ENCODE measurements around the gene WDR41.

WDR41 gene

DNA sequence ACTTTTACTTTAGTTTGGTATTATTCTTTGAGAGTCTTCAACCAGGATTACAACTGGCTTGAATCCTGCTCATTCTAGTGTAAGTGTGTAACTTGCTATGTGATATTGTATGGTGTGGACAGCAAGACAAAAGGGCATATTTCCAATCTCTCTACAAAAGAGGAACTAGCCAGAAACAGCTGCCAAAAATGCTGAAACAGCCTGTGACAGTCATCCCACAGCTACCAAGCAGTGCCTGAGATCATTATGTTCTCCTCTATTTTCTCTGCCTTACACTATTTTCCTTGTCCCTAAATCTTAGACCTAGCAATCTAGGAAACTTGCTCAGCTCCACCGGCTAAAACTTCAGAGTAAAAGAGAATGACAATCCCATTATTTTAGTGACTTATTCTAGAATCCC is 42.8 kb downstream of the WDR41 start:
- no peak for DNase-seq (ENCODE audit: low read depth in 1 of 2, low spot score in 1 of 2)

DNA sequence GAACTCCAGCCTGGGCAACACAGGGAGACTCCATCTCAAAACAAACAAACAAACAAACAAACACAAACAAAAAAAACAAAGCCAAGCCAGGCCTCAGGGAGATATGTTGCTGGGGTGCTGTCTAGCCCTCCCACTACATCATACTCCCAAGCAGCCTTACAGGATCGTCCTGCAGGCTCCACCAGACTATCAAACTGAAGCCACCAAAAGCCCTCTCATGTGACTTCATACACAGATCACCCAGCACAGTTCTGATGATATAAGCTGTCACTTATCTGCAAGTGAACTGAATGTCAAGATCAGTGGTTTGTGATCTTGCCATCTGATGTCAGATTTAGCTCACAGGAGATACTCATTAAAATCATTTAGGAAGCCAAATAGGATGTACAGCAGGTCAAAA is 43.3 kb downstream of the WDR41 start:
- DNase-seq (ENCODE audit: low read depth in 1 of 2, low spot score in 1 of 2): no peak

DNA sequence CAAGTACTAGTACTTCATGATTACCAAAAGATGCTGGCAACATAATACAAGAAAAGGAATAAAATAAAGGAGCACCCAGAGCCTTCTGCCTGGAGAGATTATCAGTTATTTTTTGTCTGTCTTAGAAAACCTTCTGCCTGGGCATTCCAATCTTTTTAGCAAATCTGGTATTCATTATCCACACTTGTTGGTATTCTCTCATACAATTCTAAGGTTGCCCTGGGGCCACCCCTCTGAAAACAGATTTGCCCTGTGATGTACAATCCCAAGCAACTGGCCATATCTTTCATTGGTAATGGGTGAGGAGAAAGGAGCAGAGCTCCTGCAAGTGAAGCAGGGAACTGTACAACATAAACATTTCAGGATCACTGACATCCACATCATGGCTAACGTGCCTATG is 47.8 kb downstream of the WDR41 start:
- DNase-seq (ENCODE audit: low read depth in 1 of 2, low spot score in 1 of 2): no peak

DNA sequence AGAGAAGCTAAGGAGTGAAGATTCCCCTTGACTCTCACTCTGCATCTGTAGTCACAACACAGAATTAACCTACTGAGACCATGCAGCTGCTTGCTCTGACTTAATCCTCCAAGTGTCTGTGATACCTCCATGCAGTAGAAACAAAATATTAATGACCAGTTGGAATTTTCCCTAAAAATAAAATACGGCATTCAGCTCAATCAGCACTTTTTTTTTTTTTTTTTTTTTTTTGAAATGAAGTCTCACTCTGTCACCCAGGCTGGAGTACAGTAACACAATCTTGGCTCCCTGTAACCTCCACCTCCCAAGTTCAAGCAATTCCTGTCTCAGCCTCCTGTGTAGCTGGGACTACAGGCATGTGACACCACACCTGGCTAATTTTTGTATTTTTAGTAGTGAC is 48.4 kb downstream of the WDR41 start:
- no peak for DNase-seq (ENCODE audit: low read depth in 1 of 2, low spot score in 1 of 2)

DNA sequence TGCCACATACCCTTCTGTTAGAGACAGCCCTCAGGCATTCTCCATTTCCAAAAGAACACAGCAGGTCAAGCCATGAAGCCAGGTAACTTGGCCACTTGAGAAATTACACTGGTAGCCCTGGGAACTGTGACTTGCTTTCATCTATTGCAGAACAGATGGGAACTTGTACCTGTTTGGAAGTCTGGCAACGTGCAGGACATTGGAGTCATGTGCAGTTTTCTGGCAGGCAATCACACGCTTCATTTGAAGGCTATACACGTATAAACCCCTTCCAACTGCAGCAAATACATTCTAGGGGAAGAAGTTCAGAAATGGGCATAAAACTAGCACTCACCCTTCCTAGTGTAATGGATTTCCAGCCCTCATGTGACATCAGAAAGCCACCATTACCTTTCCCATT is 54.0 kb downstream of the WDR41 start:
- no peak for DNase-seq (ENCODE audit: low read depth in 1 of 2, low spot score in 1 of 2)

DNA sequence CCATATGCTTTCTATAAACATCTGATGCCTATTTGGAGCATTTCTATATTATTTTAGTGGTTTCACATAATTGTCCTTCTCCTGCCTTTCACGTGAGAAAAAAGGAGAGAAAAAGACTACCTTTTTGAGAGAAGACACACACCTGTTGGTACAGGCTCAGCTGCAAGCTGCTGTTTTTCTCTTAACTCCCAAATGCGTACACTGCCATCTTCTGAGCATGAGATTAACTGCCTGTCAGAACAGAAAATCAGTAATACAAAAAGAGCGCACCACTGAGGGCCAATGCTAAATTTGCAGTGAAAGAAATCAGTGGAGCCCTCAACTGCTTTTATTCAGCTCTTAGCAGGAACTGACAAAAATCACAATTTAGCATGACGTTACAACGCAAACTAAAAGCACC is 54.9 kb downstream of the WDR41 start:
- DNase-seq (ENCODE audit: low read depth in 1 of 2, low spot score in 1 of 2): no peak

DNA sequence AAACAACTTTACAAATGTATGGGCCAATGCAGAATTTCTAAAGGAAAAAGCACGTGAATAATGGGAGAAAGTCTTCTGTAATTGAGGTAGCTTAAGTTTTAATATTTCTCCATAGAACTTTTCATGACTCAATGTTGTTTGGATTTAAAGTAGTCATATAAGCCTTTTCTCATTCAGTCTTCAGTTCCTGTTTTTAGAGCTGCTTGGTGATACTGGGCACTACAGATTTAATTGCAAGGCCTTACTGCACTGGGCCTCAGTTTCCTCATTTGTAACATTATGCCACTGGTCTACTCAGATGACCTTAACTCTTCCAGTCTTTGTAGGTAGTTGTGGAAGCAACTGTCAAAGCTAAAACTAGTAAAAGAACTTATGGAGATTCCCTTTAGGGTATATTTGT is 60.4 kb downstream of the WDR41 start:
- DNase-seq (ENCODE audit: low read depth in 1 of 2, low spot score in 1 of 2): no peak

DNA sequence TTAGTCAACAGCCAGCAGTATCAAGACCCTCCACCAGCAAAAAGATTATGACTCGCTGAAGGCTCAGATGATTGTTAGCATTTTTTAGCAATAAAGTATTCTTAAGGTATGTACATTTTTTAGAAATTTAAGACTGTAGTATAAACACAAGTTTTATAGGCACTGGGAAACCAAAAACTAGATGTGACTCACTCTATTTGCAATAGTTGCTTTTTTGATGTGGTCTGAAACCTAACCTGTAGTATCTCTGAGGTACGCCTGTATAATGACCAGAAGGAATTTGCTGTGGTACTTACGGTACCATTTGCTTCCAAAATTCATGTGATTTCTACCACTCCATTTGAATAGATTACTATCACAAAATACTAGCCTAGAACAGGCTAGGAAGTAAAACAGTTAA is 60.8 kb downstream of the WDR41 start:
- DNase-seq (ENCODE audit: low read depth in 1 of 2, low spot score in 1 of 2): no peak

DNA sequence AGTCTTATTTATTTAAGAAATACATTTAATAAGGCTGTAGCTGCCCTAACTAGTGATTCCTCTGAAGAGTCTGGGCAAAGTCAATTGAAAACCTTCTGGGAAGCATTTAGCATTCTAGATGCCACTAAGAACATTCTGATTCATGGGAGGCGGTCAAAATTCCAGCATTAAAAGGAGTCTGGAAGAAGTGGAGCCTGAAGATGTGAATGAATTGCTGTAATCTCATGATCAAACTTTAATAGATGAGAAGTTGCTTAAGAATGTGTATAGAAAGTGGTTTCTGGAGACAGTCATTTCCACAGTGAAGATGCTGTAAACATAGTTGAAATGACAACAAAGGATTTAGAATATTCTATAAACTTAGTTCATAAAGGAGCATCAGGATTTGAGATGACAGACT is 61.4 kb downstream of the WDR41 start:
- DNase-seq (ENCODE audit: low read depth in 1 of 2, low spot score in 1 of 2): no peak

DNA sequence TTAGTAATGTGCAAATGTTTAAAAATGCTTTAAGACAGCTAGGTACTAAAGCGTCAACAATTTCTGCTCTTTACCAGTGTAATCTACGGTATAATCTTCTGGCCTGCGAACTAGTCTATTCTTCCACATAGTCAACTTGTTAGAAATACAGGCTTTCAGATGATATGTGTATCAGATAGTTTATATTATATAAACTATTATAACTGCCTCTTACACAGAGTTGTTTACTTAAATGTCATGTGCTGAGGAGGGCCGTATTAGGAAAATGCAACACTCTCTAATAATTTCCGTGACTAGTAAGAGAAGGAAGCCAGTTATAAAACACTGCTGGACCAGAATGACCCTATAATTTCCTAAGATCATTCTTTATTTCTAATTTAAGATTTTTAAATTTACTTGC is 63.6 kb downstream of the WDR41 start:
- no peak for DNase-seq (ENCODE audit: low read depth in 1 of 2, low spot score in 1 of 2)

DNA sequence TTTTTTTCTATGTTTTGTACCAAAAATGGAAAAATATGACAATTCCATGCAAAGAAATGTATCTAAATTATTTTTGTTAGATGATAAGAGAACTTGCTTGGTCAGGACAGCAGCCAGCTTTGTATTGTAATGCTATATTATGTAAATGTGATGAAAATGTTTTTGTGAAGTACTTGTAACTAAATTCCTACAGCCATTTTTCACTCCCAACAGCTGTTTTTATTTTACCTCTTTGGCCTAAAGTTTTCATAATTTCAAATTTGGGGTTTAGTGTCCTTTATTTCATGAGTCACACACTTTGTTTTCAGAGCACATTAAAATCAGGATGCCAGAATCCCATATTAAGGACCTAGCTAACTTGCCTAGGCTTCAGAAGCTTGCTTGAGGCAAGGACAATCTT is 64.1 kb downstream of the WDR41 start:
- DNase-seq (ENCODE audit: low read depth in 1 of 2, low spot score in 1 of 2): no peak

DNA sequence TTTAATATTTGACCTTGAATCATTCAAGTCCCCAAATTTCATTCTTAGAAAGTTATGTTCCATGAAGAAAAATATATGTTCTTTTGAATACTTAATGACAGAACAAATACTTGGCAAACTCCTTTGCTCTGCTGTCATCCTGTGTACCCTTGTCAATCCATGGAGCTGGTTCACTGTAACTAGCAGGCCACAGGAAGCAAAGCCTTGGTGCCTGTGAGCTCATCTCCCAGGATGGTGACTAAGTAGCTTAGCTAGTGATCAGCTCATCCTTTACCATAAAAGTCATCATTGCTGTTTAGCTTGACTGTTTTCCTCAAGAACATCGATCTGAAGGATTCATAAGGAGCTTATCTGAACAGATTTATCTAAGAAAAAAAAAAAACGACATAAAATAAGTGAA is 65.4 kb downstream of the WDR41 start:
- DNase-seq (ENCODE audit: low read depth in 1 of 2, low spot score in 1 of 2): no peak

DNA sequence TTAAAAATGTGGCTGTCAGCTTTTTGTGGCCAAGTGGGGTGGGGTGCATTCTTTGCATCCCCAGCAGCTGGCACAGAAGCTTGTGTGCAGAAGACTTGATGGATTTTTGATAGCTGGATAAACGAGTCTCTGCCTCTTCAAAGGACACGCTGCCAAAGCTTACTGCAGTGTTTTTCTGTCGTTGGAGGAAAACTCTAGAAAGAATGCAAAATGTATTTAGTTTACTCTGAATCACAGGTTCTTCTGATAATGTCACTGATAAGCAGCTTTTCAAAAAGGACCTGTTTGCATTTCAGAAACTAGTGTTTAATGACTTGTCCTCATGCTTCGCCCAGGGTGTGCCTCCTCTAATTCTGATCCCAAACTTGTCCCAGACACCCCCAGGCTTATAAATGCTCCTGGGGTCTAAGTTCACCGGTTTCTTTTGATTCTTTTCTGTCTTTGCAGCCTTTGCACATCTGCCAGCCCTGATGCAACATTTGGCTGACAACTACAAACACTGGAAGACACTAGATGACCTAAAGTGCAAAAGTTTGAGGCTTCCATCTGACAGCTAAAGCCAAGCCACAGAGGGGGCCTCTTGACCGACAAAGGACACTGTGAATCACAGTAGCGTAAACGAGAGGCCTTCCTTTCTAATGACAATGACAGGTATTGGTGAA is 66.0 kb downstream of the WDR41 start:
- no peak for DNase-seq (ENCODE audit: low read depth in 1 of 2, low spot score in 1 of 2)

DNA sequence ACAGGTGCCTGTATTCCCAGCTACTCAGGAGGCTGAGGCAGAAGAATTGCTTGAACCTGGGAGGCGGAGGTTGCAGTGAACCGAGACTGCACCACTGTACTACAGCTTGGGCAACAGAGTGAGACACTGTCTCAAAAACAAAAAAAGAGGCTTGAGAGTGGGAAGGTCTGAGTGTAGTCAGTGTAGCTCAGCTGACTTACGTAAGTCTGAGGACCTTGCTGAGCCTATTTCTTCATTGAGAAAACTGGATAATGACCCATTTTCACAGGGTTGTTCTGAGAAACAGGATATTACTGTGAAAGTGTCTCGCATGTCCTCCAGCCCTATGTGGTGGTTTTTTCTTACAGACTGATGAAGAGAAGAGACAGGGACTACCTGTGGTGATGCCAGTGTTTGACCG is 66.7 kb downstream of the WDR41 start:
- no peak for DNase-seq (ENCODE audit: low read depth in 1 of 2, low spot score in 1 of 2)

DNA sequence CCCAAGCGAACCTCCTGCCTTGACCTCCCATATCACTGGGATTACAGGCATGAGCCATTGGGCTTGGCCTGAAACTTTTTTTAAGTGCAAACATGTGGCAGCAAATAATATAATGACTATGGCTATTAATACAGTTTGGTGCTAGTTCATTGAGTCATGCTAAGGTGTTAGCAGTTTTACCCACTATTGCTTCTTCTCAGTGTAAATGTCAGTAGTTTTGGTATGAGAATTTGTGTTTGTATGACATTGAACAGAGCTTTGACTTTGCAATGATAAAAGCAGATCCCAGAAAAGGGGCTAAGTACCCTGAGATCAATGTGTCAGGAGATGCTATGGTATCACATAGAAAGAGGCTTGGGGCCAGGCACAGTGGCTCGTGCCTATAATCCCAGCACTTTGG is 67.2 kb downstream of the WDR41 start:
- DNase-seq (ENCODE audit: low read depth in 1 of 2, low spot score in 1 of 2): no peak

DNA sequence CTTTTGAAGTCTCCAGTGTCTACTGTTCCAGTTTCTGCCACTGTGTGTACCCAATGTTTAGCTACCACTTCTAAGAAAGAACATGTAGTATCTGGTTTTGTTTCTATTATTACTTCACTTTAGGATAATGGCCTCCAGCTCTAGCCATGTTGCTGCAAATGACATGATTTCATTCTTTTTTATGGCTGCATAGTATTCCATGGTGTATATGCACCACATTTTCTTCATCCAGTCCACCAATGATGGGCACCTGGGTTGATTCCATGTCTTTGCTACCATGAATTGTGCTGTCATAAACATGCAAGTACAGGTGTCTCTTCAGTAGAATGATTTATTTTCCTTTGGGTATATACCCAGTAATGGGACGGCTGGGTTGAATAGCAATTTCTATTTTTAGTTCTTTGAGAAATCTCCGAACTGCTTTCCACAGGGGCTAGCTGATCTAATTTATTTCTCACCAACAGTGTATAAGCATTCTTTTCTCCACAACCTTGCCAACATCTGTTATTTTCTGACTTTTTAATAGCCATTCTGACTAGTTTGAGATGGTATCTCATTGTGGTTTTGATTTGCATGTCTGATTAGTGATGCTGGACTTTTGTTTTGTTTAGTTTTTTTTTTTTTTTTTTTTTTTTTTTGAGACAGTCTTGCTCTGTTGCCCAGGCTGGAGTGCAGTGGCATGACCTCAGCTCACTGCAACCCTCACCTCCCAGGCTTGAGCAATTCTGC is 68.9 kb downstream of the WDR41 start:
- DNase-seq (ENCODE audit: low read depth in 1 of 2, low spot score in 1 of 2): no peak

DNA sequence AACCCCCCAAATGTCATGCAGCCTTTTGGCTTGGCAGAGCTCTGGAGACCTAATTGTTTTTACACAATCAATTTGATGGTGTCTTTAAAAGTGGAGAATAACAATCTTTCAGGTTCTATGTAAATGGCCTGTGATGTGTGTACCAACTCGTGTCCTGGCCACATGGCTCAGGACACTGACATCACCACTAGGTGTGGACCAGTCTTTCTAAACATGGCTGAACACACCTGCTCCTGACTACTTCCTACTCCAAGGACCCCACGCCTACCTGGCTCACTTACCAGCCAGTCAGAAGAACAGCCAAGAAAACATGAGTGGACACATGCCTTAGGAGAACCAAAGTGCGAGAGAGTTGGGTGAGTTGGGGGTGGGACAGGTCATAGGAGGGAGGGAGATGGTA is 71.2 kb downstream of the WDR41 start:
- no peak for DNase-seq (ENCODE audit: low read depth in 1 of 2, low spot score in 1 of 2)

DNA sequence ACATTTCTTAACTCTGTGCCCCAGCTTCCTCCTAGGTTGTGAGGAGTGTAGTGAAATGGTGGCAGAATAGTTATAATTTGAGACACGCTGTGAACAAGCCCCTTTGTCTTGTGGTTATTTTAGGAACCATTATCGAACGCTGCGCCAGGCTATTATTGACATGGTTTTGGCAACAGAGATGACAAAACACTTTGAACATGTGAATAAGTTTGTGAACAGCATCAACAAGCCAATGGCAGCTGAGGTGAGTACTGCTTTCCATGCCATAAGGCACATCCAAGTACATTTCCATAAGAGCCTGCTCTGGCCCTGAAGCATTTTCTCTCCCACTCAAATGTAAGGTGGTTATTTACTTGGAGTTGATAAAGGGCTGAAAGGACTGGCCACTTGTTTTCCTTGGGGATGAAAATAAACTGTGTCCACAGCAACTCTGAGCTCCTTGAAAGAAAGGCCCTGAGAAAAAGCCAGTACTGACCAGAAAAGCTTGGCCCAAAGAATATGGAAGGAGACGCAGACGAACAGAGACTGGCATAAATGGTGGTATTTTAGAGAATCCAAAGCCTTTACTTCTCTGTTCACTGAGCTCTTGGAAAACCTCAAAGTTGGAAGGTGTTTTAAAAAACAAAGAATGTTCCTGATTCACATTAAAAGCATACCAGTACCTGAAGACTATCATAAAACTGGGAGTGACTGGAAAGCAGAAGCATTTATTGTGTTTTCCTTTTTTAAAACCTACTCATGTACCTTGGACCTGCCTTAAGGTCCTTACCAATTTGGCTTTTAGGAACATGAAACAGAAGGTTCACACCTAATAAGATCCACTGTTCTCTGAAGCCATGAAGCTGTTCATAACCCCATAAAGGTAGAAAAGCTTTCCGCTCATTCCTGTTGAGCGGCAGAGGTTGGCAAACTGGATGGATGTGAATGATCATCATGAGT is 72.2 kb downstream of the WDR41 start:
- DNase-seq (ENCODE audit: low read depth in 1 of 2, low spot score in 1 of 2): no peak

DNA sequence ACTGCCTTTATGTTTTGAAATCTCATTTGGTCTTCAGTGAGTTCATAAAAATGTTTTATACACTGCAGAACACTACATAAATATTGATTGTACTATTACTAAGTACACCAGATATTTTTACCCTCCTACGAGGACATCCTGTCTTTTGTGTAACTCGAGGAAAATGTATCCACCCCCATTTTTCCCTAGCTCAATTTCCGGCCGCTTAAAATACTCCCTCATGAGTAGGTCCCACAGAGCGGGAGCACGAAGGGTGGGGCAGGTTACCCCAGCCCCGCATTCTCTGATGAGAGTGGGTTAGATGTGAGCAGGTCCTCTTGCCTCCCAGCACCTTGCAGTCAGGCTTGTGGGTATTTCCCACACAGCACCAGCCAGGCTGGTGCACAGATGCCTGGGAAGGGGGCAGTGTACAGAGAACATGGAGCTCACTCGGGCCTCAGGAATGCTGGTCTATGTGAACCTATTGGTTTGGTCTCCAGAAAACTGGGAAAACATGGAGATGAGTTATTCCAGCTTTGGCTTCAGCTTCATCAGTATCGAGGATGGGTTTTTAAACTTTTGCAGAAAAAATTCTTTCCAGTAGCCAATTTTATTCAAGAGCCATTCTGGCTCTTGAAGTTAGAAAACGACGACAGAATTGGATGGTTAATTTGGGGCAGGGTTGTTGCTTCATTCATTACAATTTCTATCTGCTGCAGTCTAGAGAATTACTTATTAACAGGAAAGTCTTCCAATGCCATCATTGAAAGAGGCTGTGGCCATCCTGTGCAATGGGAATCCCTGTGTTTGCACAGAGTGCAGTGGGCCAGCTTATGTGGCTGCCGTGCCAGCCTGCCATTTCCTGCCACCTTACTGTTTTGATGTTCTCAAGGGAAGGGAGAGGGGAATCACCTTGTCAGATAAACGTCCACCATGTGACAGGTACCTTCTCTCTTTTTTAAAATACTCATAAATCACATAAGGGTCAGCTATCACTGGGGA is 73.2 kb downstream of the WDR41 start:
- no peak for DNase-seq (ENCODE audit: low read depth in 1 of 2, low spot score in 1 of 2)

DNA sequence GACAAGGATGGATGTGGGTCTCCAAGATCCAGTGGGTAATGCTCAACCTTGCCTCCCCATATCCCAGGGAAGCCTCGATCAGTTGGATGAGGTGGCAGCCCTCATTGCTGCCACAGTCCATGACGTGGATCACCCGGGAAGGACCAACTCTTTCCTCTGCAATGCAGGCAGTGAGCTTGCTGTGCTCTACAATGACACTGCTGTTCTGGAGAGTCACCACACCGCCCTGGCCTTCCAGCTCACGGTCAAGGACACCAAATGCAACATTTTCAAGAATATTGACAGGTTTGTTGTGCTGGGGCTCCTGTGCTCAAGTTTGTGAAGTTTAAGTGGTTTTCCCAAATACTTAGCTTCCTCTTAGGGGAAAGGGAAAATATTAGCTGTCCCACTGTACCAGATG is 74.0 kb downstream of the WDR41 start:
- no peak for DNase-seq (ENCODE audit: low read depth in 1 of 2, low spot score in 1 of 2)

DNA sequence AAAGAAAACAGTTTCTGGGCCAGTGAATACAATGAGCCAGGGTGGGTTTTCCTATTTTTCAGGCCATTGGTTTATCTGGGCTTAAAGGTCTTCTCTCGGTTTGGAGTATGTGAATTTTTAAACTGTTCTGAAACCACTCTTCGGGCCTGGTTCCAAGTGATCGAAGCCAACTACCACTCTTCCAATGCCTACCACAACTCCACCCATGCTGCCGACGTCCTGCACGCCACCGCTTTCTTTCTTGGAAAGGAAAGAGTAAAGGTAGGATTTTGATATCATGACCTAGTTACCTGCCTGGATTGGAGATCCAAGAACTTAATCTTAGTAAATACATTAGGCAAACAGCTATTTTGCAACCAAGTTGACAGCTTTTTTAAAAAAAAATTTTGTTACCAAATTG is 79.1 kb downstream of the WDR41 start:
- DNase-seq (ENCODE audit: low read depth in 1 of 2, low spot score in 1 of 2): no peak

Measured in activated T-helper 1 cell treated with anti-CD3 and anti-CD28 coated beads, Interleukin-2, amount 50 U/mL, for 16 hours (primary cell).